ENCODE results near the gene TMEM62. TPM values are rescaled to one million over a fixed set of nuclear protein-coding genes. Genes with fewer than 3 reads are reported as not detected.

Gene TMEM62
- total and polyA plus RNA-seq, 2 donors (not counting 1 experiment from before 2014, with no cell fraction given) = 18.6 to 65.3 TPM

- Histone ChIP-seq H3K9me3 (ENCODE audit: control extremely low read depth in 1 of 3, control insufficient read depth in 2 of 3, insufficient read depth in 1 of 3, low read length in 2 of 3) (no peaks in the 10 kb centered on the region), H3K4me1 (ENCODE audit: control insufficient read depth in 2 of 2, insufficient read depth in 2 of 2, low read length in 2 of 2) (peaks cover 0 to under 1% of the 10 kb centered on the region in 2 donors), H3K4me2 (replicated peaks; ENCODE audit: low read depth, low read length, poor library complexity, severe bottlenecking) (no peak overlapping the region), H3K27ac (ENCODE audit: low read length in 2 of 2) (no peak overlapping the region), H2AFZ (ENCODE audit: insufficient read depth, low read depth, low read length, poor library complexity, severe bottlenecking) (no peak overlapping the region), H4K20me1 (ENCODE audit: control insufficient read depth, insufficient read depth, low read length, poor library complexity, severe bottlenecking) (no peaks in the 10 kb centered on the region), H3K79me2 (ENCODE audit: control insufficient read depth, insufficient read depth, low read length) (no peaks in the 10 kb centered on the region), H3K27me3 (replicated peaks in 1 of 4; ENCODE audit: control extremely low read depth in 1 of 4, control insufficient read depth in 3 of 4, insufficient read depth in 4 of 4, low read length in 3 of 4) (no peaks in the 10 kb centered on the region), H3K9ac (ENCODE audit: low read length) (no peak overlapping the region), H3K36me3 (replicated peaks in 1 of 2; ENCODE audit: control extremely low read depth in 1 of 2, control insufficient read depth in 1 of 2, extremely low read depth in 1 of 2, insufficient read depth in 2 of 2, low read length in 1 of 2) (no peaks in the 10 kb centered on the region), H3K4me3 (ENCODE audit: control extremely low read depth in 1 of 5, extremely low read depth in 1 of 5, insufficient read depth in 1 of 5, low read depth in 2 of 5, low read length in 4 of 5) (no peak overlapping the region)
- Mint-ChIP-seq H3K27ac (no peak overlapping the region), H3K9me3 (ENCODE audit: insufficient read depth) (peaks cover 2% of the 10 kb centered on the region), H3K4me1 (no peaks in the 10 kb centered on the region), H3K27me3 (peaks cover 6% of the 10 kb centered on the region), H3K4me3 (no peak overlapping the region)
- TF ChIP-seq CTCF (IDR thresholded peaks at IDR 0.05) (no peak), EZH2 (IDR thresholded peaks at IDR 0.05; ENCODE audit: borderline replicate concordance, insufficient read depth, low read depth, low read length, poor library complexity, severe bottlenecking) (no peak)
- DNase-seq (no peak), ATAC-seq (ENCODE audit: low read depth) (no peak)
- intact Hi-C loops (cut with micrococcal nuclease) = no loop called here
- WGBS (ENCODE audit: insufficient coverage) = 92% methylated on average over 15 of the region's 16 CpGs
- ChIA-PET CTCF (interaction anchor here (1.4 to 19.7 kb wide), 2 partner anchors 16 to 64 kb away, joined by 3 to 549 read pairs; no protein-coding TSS in a partner anchor), POLR2A (no interaction called here)
Observed at GRCh38 chr15:43219929-43220928, 86.8 kb downstream of the TMEM62 start.

DNA sequence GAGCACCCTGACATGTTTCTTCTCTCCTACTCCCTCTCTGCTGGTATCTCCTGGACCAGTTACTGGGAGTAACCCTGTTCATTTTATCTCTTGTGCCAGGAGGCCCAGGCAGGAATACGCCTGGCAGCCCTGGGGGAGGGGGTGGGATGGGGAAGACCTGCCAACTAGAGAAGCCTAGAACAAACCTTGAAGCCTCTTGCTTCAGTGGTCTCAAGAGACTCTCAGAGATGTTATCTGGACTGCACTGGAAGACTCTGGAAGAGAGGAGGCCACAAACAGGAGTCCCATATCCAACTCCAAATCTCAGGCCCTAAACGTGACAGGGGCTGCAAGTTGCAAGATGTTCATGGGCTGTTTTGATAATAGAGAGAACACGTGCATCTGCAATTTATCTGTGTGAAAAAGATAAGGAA, 87.6 kb downstream of the TMEM62 start, which contains the start of gene EPB42:
TSS of gene EPB42 (minus strand) at position 28 of the 413 bp plus-strand sequence. CDS start 193 bp downstream, outside the sequence.
- no peaks in the 10 kb centered on the region for H3K9me3 ChIP-seq (ENCODE audit: control extremely low read depth in 1 of 3, control insufficient read depth in 2 of 3, insufficient read depth in 1 of 3, low read length in 2 of 3)
- Mint-ChIP-seq H3K4me3 (no peak within 1 kb of the TSS), H3K27ac (no peak within 1 kb of the TSS), H3K9me3 (ENCODE audit: insufficient read depth) (peaks cover 2% of the 10 kb centered on the region), H3K4me1 (peaks cover 7% of the 10 kb centered on the region), H3K27me3 (peaks cover 10% of the 10 kb centered on the region)
- intact Hi-C loops (cut with micrococcal nuclease) = no loop called here
- no peak within 1 kb of the TSS for H3K4me2 ChIP-seq (replicated peaks; ENCODE audit: low read depth, low read length, poor library complexity, severe bottlenecking)
- no peaks in the 10 kb centered on the region for H3K79me2 ChIP-seq (ENCODE audit: control insufficient read depth, insufficient read depth, low read length)
- H3K4me1 ChIP-seq (ENCODE audit: control insufficient read depth in 2 of 2, insufficient read depth in 2 of 2, low read length in 2 of 2) = peaks cover 0 to 7% of the 10 kb centered on the region in 2 donors
- no peak for DNase-seq
- WGBS (ENCODE audit: insufficient coverage) = 100% methylated on average over 1 of the region's 3 CpGs
- ATAC-seq (ENCODE audit: low read depth) = no peak
- no peaks in the 10 kb centered on the region for H3K36me3 ChIP-seq (replicated peaks in 1 of 2; ENCODE audit: control extremely low read depth in 1 of 2, control insufficient read depth in 1 of 2, extremely low read depth in 1 of 2, insufficient read depth in 2 of 2, low read length in 1 of 2)
- H3K9ac ChIP-seq (ENCODE audit: low read length) = no peak within 1 kb of the TSS
- POLR2A ChIA-PET = no interaction called here
- H4K20me1 ChIP-seq (ENCODE audit: control insufficient read depth, insufficient read depth, low read length, poor library complexity, severe bottlenecking) = no peaks in the 10 kb centered on the region
- TF ChIP-seq EZH2 (IDR thresholded peaks at IDR 0.05; ENCODE audit: borderline replicate concordance, insufficient read depth, low read depth, low read length, poor library complexity, severe bottlenecking) = no peak
- no peak for TF ChIP-seq CTCF (IDR thresholded peaks at IDR 0.05)
- no peak within 1 kb of the TSS for H2AFZ ChIP-seq (ENCODE audit: insufficient read depth, low read depth, low read length, poor library complexity, severe bottlenecking)
- no peak within 1 kb of the TSS for H3K4me3 ChIP-seq (ENCODE audit: control extremely low read depth in 1 of 5, extremely low read depth in 1 of 5, insufficient read depth in 1 of 5, low read depth in 2 of 5, low read length in 4 of 5)
- no peak within 1 kb of the TSS for H3K27ac ChIP-seq (ENCODE audit: low read length in 2 of 2)
- CTCF ChIA-PET = interaction anchor here (19.7 kb wide), 1 partner anchor 63 kb away, joined by 549 read pairs; no protein-coding TSS in a partner anchor
- no peaks in the 10 kb centered on the region for H3K27me3 ChIP-seq (replicated peaks in 1 of 4; ENCODE audit: control extremely low read depth in 1 of 4, control insufficient read depth in 3 of 4, insufficient read depth in 4 of 4, low read length in 3 of 4)

Data from B cell (primary cell).